K562 (cell line): Measurements from ENCODE around the gene COL13A1. TPM values are rescaled to one million over a fixed set of nuclear protein-coding genes. Genes with fewer than 3 reads are reported as not detected.

Source experiments
- ATAC-seq: fragments of 200-7000 bp; cut with Tn5 transposase; 3 replicates; pipeline ENCODE4 v1.9.1; 2020; ENCODE audit warnings: moderate library complexity
- BruUV-seq: library from RNA; stranded (reverse); fragments of 400-500 nt; replicated peaks from 2 replicates; lab custom pipeline; 2021; lab: Mats Ljungman, UMichigan
- CTCF ChIA-PET: fragments of 300-600 bp; formaldehyde crosslinking; extraction: SDS; loops from one replicate; lab custom pipeline; 2021; ENCODE audit warnings: low intra/inter-chr PET ratio; lab: Yijun Ruan, JAX
- POLR2A ChIA-PET: fragments of 300-600, 350-650 bp; sonication (Branson Sonifier 250); formaldehyde crosslinking; extraction: SDS; loops from one replicate; lab custom pipeline; 2021; ENCODE audit warnings: antibody characterized with exemption, inconsistent platforms; lab: Yijun Ruan, JAX
- DNase-seq, 4 experiments: peaks; one replicate each; pipeline versions ENCODE4 v3.0.0 to v3.0.0-alpha.2; 2011 to 2018; ENCODE audit warnings: low spot score in 3 of 4, mixed read lengths in 3 of 4; ENCODE audit errors: extremely low read depth in 1 of 4
- FAIRE-seq: peaks from 2 replicates; lab custom pipeline; 2011; peaks lifted over from hg19 to GRCh38; lab: Jason Lieb, UNC
- H2AFZ ChIP-seq: 2 replicates; pipeline ENCODE4 v1.6.0; 2011; ENCODE audit warnings: low read depth, low read length, control low read depth, inconsistent platforms
- H3K27ac ChIP-seq: fragments of 200-600 bp; 3 replicates; pipeline ENCODE4 v1.8.0; 2011; ENCODE audit warnings: low read depth, mild to moderate bottlenecking, control low read depth, inconsistent platforms, low read length, moderate library complexity, mixed read lengths; ENCODE audit errors: extremely low read depth
- H3K27me3 ChIP-seq, 2 experiments: fragments of 300-600 bp in 1 of 2; 2 replicates in 1 of 2; 3 replicates in 1 of 2; pipeline versions ENCODE4 v1.6.0 to v1.8.0; 2011; ENCODE audit warnings: inconsistent platforms in 2 of 2, low read length in 2 of 2, mild to moderate bottlenecking in 1 of 2, mixed read lengths in 1 of 2, moderate library complexity in 1 of 2; ENCODE audit not compliant: control insufficient read depth in 2 of 2, insufficient read depth in 2 of 2
- H3K36me3 ChIP-seq: fragments of 300-600 bp; 3 replicates; pipeline ENCODE4 v1.8.0; 2011; ENCODE audit warnings: mild to moderate bottlenecking, low read length, inconsistent platforms; ENCODE audit not compliant: control insufficient read depth, insufficient read depth
- H3K4me1 ChIP-seq, 2 experiments: fragments of 200-600 bp in 1 of 2; replicated peaks in 1 of 2; 2 replicates in 1 of 2; 3 replicates in 1 of 2; pipeline versions ENCODE4 v1.5.1 to v1.8.0; 2011; ENCODE audit warnings: inconsistent platforms in 2 of 2, low read length in 2 of 2, mild to moderate bottlenecking in 1 of 2, mixed read lengths in 1 of 2, moderate library complexity in 1 of 2; ENCODE audit not compliant: control insufficient read depth in 2 of 2, insufficient read depth in 2 of 2
- H3K4me2 ChIP-seq: 2 replicates; pipeline ENCODE4 v1.6.1; 2011; ENCODE audit warnings: low read length, control low read depth, inconsistent platforms, mixed read lengths; ENCODE audit not compliant: insufficient read depth
- H3K4me3 ChIP-seq: fragments of 200-600 bp; sonication (generic), shearing (Covaris generic); 2 replicates; pipeline ENCODE4 v1.5.1; 2016; ENCODE audit warnings: control low read depth, inconsistent platforms
- H3K79me2 ChIP-seq: fragments of 200-600 bp; 3 replicates; pipeline ENCODE4 v1.8.0; 2011; ENCODE audit warnings: low read length, inconsistent platforms; ENCODE audit not compliant: control insufficient read depth, insufficient read depth
- H3K9ac ChIP-seq, 2 experiments: 2 replicates each; pipeline versions ENCODE4 v1.6.0 to v1.6.1; 2011; ENCODE audit warnings: low read depth in 2 of 2, low read length in 2 of 2, control low read depth in 1 of 2, inconsistent platforms in 1 of 2, mild to moderate bottlenecking in 1 of 2, mixed read lengths in 1 of 2; ENCODE audit not compliant: insufficient read depth in 1 of 2
- H3K9me1 ChIP-seq: one replicate; pipeline ENCODE4 v1.6.0; 2011; ENCODE audit warnings: inconsistent platforms, mild to moderate bottlenecking, low read length, moderate library complexity; ENCODE audit not compliant: control insufficient read depth, insufficient read depth
- H3K9me3 ChIP-seq: replicated peaks from 2 replicates; pipeline ENCODE4 v1.5.1; 2011; ENCODE audit warnings: low read depth, low read length, inconsistent platforms; ENCODE audit not compliant: control insufficient read depth, insufficient read depth
- H4K20me1 ChIP-seq: replicated peaks from 2 replicates; pipeline ENCODE4 v1.6.1; 2011; ENCODE audit warnings: low read length, inconsistent platforms, mixed read lengths; ENCODE audit not compliant: control insufficient read depth, insufficient read depth
- ETS2 ChIP-seq: IDR thresholded peaks from 2 replicates; pipeline ENCODE4 v1.6.1; 2016; ENCODE audit warnings: borderline replicate concordance, missing genetic modification characterization, mild to moderate bottlenecking, moderate library complexity, missing compliant biosample characterization; ENCODE audit not compliant: poor library complexity, severe bottlenecking
- HCFC1 ChIP-seq: IDR thresholded peaks from 2 replicates; pipeline ENCODE4 v1.6.1; 2012; ENCODE audit warnings: low read depth, low read length, improper control_type of control experiment
- IFI16 ChIP-seq: fragments of 250-450 bp; sonication (Bioruptor Pico); IDR thresholded peaks from 2 replicates; pipeline ENCODE4 v2.1.2; 2022; ENCODE audit warnings: mild to moderate bottlenecking, inconsistent platforms
- POU5F1 ChIP-seq: fragments of 150-350 bp; IDR thresholded peaks from 2 replicates; pipeline ENCODE4 v1.6.1; 2014; ENCODE audit warnings: borderline replicate concordance, low read length, low read depth, mild to moderate bottlenecking; ENCODE audit not compliant: partially characterized antibody
- RBM17 ChIP-seq: fragments of 200-400 bp; formaldehyde crosslinking; IDR thresholded peaks from 2 replicates; pipeline ENCODE4 v1.6.1; 2017; ENCODE audit warnings: low read depth, mild to moderate bottlenecking, low read length, borderline replicate concordance
- STAT6 ChIP-seq: sonication (generic); formaldehyde crosslinking; IDR thresholded peaks from 2 replicates; pipeline ENCODE4 v1.8.1; 2023; ENCODE audit warnings: mild to moderate bottlenecking, missing genetic modification reagents
- TCF15 ChIP-seq: fragments of 250-450 bp; sonication (Bioruptor Pico); IDR thresholded peaks from 2 replicates; pipeline ENCODE4 v1.8.0; 2022; ENCODE audit warnings: moderate library complexity, mild to moderate bottlenecking, inconsistent platforms
- THRA ChIP-seq: fragments of 450-650 bp; IDR thresholded peaks from 2 replicates; pipeline ENCODE4 v1.6.1; 2017; ENCODE audit warnings: mild to moderate bottlenecking, moderate library complexity
- ZBTB5 ChIP-seq: fragments of 450-650 bp; IDR thresholded peaks from 2 replicates; pipeline ENCODE4 v1.6.1; 2017; ENCODE audit warnings: antibody characterized with exemption
- ZFP1 ChIP-seq: fragments of 450-650 bp; formaldehyde crosslinking; IDR thresholded peaks from 2 replicates; pipeline ENCODE4 v1.4.0; 2020; ENCODE audit warnings: mild to moderate bottlenecking, mixed read lengths
- ZNF224 ChIP-seq: sonication (generic); formaldehyde crosslinking; IDR thresholded peaks from 2 replicates; pipeline ENCODE4 v1.8.0; 2022; ENCODE audit warnings: mild to moderate bottlenecking, missing genetic modification reagents
- ZNF274 ChIP-seq: IDR thresholded peaks from 2 replicates; pipeline ENCODE4 v1.6.1; 2011; ENCODE audit warnings: low read depth, mild to moderate bottlenecking, low read length, moderate library complexity, borderline replicate concordance
- ZNF41 ChIP-seq: fragments of 250-450 bp; sonication (Bioruptor Pico); conservative IDR thresholded peaks from 2 replicates; pipeline ENCODE4 v1.4.0; 2020; ENCODE audit warnings: mild to moderate bottlenecking
- WGBS: fragments of 100-300 bp; shearing (Covaris generic); methylation state at CpG from one replicate; pipeline ENCODE4 v1.1.6; 2016; ENCODE audit warnings: low coverage, mixed read lengths; ENCODE audit not compliant: insufficient coverage; ENCODE audit errors: missing lambda C conversion rate; 5-methylcytosine and 5-hydroxymethylcytosine counted together
- in situ Hi-C: fragments of 300-500 bp; cut with MboI; formaldehyde crosslinking; loops from 4 replicates; pipeline ENCODE4 v1.15.0; 2018; ENCODE audit warnings: inconsistent platforms, mixed read lengths
- intact Hi-C: fragments of 100-400 bp; cut with micrococcal nuclease; formaldehyde crosslinking; loops from 2 replicates; pipeline ENCODE4 v1.14.2; 2022
- polyA plus RNA-seq, 8 experiments: library from polyadenylated mRNA; depleted of rRNA in 4 of 8; stranded (reverse) in 5 of 8; unstranded in 3 of 8; fragments of >200 nt; fragmentation: Nextera tagmentation in 2 of 8; fragmentation: Illumina TruSeq in 1 of 8; extraction: Ambion mirVana in 2 of 8; extraction: Trizol in 1 of 8; gene quantifications; 2 replicates each; pipeline versions ENCODE4 v1.2.1 to v1.2.3, GENCODE V29; 2011 to 2014; ENCODE audit warnings: inconsistent platforms in 1 of 8, missing spikeins in 1 of 8
- total RNA-seq, 7 experiments: library from RNA; depleted of rRNA in 6 of 7; stranded (reverse); fragments of >200 nt in 6 of 7; fragmentation: Illumina TruSeq in 2 of 7; extraction: Trizol in 2 of 7; gene quantifications; 2 replicates each; pipeline versions ENCODE4 v1.2.1 to v1.2.3, GENCODE V29; 2011 to 2021; ENCODE audit warnings: low replicate concordance in 1 of 7

The COL13A1 gene
- total and polyA plus RNA-seq, 9 of the 15 experiments (the other 6 are each of a cell fraction or from before 2014, with no cell fraction given), result not detected

- DNase-seq (no peak), ATAC-seq (no peak), FAIRE-seq (no peak)
- Histone ChIP-seq H3K27ac (no peak overlapping the region), H3K9me1 (no peaks in the 10 kb centered on the region), H3K79me2 (no peaks in the 10 kb centered on the region), H3K36me3 (no peaks in the 10 kb centered on the region), H3K9me3 (no peaks in the 10 kb centered on the region), H3K4me2 (no peak overlapping the region), H3K27me3 (peaks cover 31 to 66% of the 10 kb centered on the region in 2 experiments), H3K4me1 (no peaks in the 10 kb centered on the region), H3K4me3 (no peak overlapping the region), H3K9ac (no peak overlapping the region), H2AFZ (no peak overlapping the region), H4K20me1 (peaks cover 9% of the 10 kb centered on the region; the same call in 1 of the 2 replicates)
- ChIA-PET POLR2A (interaction anchor here (0.6 kb wide), 2 partner anchors 12 to 57 kb away, joined by 3 read pairs; no protein-coding TSS in a partner anchor), CTCF (no interaction called here)
- 0% methylated on average over 2 of the region's 2 CpGs for WGBS
- intact Hi-C loops, result no loop called here
- no TSS peak for BruUV-seq
- in situ Hi-C loops, result no loop called here
- no peak for TF ChIP-seq THRA
- no peak for TF ChIP-seq ZFP1 (CRISPR knock-in tag)
- no peak for TF ChIP-seq TCF15
- no peak for TF ChIP-seq STAT6
- no peak for TF ChIP-seq IFI16 (CRISPR knock-in tag)
- TF ChIP-seq RBM17, result no peak
- no peak for TF ChIP-seq ZNF274
- TF ChIP-seq HCFC1, result no peak
- TF ChIP-seq ZNF41 (CRISPR knock-in tag), result no peak
- no peak for TF ChIP-seq ETS2
- no peak for TF ChIP-seq POU5F1
- no peak for TF ChIP-seq ZBTB5
- no peak for TF ChIP-seq ZNF224
These were observed 43.0 kb downstream of the COL13A1 start for GRCh38 chr10:69844698-69845097.
